GM18520 (cell line): ENCODE measurements around the gene IGF1R.

Experiments
- ATAC-seq: cut with Tn5 transposase; IDR thresholded peaks from one replicate; pipeline ENCODE4 v1.9.1; 2021; ENCODE audit not compliant: unreplicated experiment

The IGF1R gene

GRCh38 chr15:98878172-98878571, 229.8 kb downstream of the IGF1R start:
- ATAC-seq = no peak

- no peak for ATAC-seq
Measured at GRCh38 chr15:98878862-98879261, 230.5 kb downstream of the IGF1R start.

DNA sequence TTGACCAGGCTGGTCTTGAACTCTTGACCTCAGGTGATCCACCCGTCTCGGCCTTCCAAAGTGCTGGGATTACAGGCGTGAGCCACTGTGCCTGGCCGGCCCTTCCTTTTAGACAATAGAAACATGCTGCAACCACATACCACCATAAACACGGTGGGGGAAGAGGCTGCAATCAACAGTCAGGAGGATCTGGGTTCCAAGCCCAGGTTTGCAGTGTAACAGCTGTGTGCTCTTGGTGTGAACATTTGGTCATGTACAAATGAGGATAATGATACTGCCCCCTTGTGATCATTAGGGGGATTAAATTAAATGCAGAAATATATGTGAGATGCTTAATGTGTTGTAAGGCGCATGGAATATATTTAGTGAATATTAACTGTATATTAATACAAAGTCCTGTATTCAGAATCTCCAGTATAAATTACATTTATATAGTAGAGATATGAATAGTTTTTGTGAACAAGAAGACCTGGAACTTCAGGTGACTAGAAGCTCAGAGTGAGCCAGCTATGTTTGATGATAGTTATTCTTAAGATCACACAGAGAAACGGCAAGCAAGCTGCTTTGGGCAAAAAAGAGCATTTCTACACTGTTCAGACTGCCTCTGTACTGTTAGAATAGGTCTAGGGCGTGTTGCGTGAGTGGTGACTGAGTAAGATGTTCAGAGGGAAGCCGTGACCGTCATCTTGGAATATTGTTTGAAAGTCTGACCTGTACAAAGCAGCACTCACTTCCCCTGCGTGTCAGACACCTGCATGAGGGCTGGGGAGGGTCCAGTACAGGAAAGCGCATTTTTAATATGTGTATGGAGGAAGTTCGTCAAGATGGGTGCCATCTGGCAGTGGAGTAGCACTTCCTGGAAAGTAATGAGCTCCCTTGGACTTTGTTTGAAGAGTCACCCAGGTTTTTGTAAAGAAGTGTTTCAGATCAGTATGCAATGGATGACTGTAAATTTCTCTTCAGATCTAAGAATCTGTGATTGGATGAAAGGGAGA, 233.5 kb downstream of the IGF1R start:
- no peak for ATAC-seq

DNA sequence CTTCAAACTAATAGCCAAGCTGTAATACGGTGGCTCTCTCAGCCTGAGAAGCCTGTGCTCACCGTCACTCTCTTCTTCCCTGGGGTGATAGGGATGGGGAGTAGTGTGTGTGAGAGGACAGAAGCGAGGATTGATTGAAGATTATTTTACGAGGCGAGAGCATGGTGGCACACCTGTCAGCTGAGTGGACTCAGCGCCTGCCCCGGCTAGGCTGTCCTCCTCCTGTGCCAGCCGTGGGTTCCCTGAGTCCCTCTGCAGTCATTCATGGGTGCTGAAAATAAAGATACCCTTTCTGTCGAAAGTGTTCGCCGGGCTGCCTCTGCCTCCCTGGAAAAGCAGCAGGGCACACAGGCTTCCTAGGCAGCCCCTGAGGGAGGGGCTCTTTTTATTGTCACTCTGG, 235.1 kb downstream of the IGF1R start:
- no peak for ATAC-seq

- ATAC-seq = no peak
Measured at GRCh38 chr15:98884894-98885293, 236.6 kb downstream of the IGF1R start.

- ATAC-seq = no peak
Measured at GRCh38 chr15:98887976-98888375, 239.6 kb downstream of the IGF1R start.

DNA sequence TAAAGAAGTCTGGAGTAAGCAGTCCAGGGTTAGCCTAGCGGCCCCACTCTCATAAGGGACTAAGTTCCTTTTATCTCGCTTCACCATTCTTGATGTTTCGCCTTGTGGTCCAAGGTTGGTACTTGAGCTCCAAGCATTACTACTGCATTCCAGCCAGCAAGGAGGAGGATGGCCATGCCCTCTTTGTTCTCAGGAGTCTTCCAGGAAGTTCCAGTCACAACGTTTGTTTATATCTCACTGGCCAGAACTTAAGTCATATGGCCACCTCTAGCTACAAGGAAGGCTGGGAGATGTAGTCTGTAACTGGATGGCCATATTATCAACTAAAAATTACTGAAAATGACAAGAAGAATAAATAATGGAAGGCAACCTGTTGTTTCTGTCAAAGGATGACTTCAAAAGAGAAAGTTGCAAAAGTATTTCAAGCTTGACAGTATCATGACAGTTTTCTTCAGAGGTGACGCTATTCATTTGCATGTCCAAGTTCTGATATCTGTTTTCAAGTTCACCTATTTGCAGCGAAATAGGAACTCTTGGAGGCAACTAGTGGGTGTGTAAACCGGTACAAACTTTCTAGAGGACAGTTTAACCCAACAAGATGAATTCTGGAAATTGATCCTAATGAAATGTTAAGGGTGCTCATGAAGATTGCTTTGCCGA, 240.6 kb downstream of the IGF1R start:
- no peak for ATAC-seq

DNA sequence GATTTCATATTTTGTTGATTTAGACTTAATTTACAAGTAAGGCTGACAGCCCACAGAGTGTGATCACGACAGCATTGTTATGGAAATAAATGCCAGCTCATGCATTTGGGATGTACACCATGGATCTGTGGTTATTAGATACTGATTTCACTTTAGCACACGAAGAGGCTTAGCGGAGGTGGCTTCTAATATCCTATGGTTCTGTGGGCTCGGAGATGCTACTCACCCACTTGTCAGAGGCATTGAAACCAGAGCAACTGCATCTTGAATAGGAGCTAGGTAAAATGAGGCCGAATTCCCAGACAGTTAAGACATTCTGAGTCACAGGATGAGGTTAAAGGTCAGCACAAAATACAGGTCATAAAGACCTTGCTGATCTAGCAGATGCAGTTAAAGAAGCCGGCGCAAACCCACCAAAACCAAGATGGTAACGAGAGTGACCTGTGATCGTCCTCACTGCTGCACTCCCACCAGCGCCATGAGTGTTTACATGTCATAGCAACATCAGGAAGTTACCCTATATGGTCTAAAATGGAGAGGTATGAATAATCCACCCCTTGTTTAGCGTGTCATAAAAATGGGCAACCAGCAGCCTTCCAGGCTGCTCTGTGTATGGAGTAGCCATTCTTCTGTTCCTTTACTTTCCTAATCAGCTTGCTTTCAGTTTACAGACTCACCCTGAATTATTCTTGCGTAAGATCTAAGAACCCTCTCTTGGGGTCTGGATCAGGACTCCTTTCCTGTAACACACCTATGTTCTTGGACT, 241.8 kb downstream of the IGF1R start:
- ATAC-seq = no peak

DNA sequence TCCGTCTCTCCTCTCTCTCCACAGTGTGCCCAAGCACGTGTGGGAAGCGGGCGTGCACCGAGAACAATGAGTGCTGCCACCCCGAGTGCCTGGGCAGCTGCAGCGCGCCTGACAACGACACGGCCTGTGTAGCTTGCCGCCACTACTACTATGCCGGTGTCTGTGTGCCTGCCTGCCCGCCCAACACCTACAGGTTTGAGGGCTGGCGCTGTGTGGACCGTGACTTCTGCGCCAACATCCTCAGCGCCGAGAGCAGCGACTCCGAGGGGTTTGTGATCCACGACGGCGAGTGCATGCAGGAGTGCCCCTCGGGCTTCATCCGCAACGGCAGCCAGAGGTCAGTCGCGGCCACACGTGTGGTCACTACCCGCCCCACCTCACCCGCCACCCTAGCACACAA, 243.0 kb downstream of the IGF1R start:
- ATAC-seq = no peak

GRCh38 chr15:98893401-98893800, 245.1 kb downstream of the IGF1R start:
- no peak for ATAC-seq

DNA sequence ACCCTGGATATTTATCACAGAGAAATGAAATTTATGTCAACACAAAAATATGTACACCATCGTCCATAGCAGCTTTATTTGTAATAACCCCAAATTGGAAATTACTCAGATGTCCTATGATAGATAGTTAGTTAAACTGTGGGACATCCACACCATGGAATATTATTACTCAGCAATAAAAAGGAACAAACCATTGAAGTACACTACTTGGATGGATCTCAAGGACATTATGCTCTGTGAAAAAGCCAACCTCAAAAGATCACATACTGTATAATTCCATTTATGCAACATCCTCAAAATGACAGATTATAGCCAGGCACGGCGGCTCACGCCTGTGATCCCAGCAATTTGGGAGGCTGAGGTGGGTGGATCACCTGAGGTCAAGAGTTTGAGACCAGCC, 246.0 kb downstream of the IGF1R start:
- ATAC-seq = no peak

DNA sequence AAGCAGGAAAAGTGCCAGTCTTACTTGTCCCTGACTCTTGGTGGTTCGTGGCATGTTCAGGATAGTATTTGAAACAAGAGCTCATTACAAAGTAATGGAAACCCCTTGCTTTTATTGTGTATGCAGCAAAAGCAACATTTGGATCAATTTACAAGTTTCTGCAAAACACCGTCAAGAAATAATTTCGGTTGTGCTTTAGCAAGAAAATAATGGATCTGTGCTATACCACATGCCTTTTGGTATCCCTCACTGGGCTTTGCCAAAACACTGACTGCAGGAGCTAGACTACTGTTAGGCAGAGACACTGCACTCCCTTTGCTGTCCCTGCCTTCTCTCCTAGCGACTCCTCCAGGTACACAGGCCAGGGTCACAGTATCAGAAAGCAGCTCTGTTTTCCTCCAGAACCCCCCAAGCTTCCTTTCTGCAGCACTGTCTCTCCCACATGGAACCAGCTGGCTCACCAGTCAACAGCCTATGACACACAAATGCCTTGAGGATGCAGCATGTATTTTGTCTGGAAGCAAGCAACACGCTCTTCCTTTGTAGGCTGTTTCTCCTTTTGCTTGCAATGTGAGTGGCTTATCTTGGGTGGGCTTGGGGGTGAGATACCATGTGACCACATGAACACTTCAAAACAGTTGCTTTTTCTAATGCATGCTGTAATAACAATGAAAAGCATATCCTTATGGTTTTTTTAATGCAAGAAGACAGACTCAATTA, 247.8 kb downstream of the IGF1R start:
- ATAC-seq = no peak

GRCh38 chr15:98896802-98897732, 248.7 kb downstream of the IGF1R start:
- ATAC-seq = no peak

GRCh38 chr15:98898122-98898521, 249.8 kb downstream of the IGF1R start:
- no peak for ATAC-seq

DNA sequence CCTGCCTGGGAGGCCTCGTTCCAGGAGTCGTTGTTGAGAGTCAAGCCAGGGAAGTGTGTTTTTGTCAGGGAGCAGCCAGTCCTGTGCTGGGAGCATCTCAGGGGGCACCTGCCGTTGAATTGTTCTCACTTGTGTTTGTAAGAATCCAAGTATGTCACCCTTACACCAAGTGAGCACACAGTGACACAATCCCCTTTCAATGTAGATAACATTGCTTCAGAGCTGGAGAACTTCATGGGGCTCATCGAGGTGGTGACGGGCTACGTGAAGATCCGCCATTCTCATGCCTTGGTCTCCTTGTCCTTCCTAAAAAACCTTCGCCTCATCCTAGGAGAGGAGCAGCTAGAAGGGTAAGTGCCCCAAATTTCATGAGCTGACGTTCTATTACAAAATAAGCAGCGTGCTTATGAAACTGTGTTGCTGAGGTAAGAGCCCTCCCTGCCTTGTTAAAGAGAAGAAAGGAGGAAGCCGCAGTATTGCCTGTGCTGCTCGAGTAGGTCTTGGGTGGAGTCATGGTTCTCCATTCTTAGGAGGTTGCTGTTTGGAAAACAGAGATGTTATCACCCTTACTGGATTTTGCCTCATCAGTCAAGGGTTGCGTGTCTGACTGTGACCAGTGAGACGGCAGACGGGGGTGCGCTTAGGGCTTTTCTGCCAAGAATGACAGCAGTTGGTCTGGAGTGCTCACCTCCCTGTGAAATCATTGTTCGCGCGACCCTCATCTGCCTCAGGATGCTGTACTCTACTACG, 251.1 kb downstream of the IGF1R start:
- no peak for ATAC-seq

- ATAC-seq = no peak
Measured at GRCh38 chr15:98900356-98900755, 252.0 kb downstream of the IGF1R start.

GRCh38 chr15:98901434-98902072, 253.2 kb downstream of the IGF1R start:
- ATAC-seq = no peak

- ATAC-seq = no peak
Measured at GRCh38 chr15:98902931-98903330, 254.6 kb downstream of the IGF1R start.
